ENCODE results near the gene MOCS3. TPM values are rescaled to one million over a fixed set of nuclear protein-coding genes. Genes with fewer than 3 reads are reported as not detected.

The MOCS3 gene
- 1.8 and 4.0 TPM in 2 replicates for polyA plus RNA-seq

GRCh38 chr20:50958615-50959542, at the start of gene MOCS3:
TSS of gene MOCS3 (plus strand) at chr20:50958818. CDS start at chr20:50958843, 25 bp downstream.

GRCh38 chr20:50931306-50932015, 27.2 kb upstream of the MOCS3 start, which contains the start of gene ADNP:
TSS of gene ADNP (minus strand) at chr20:50931437. CDS start at chr20:50903996, 27,441 bp downstream.

GRCh38 chr20:50957798-50958614, 612 bp upstream of the MOCS3 start, which contains the start of gene DPM1:
TSS of gene DPM1 (minus strand) at chr20:50958532. CDS start at chr20:50958523, 9 bp downstream.

Other genes with a start within 250 kb of the MOCS3 start
- 3.0 and 5.5 TPM in 2 replicates for gene PARD6B, start 227.2 kb upstream of the MOCS3 start, polyA plus RNA-seq
- gene BCAS4, start 163.8 kb upstream of the MOCS3 start, polyA plus RNA-seq: 2.1 and 3.1 TPM in 2 replicates
- gene ADNP, start 27.4 kb upstream of the MOCS3 start, polyA plus RNA-seq: 55.0 and 59.3 TPM in 2 replicates
- gene DPM1, start 286 bp upstream of the MOCS3 start, polyA plus RNA-seq: 137 and 146 TPM in 2 replicates
- gene KCNG1, start 64.3 kb downstream of the MOCS3 start, polyA plus RNA-seq: 0.93 TPM in 1 of 2 replicates, not detected in the other